ENCODE data around the gene MYL4. TPM values are rescaled to one million over a fixed set of nuclear protein-coding genes. Genes with fewer than 3 reads are reported as not detected.

The MYL4 gene
- total RNA-seq, 1 experiment from 2014 or later, result not detected

- BruUV-seq (replicated peaks), result no TSS peak
- no peak overlapping the region for H3K27ac ChIP-seq (ENCODE audit: low read depth, low read length, poor library complexity, severe bottlenecking)
- H3K4me3 ChIP-seq (ENCODE audit: low read depth, low read length, poor library complexity, severe bottlenecking), result no peak overlapping the region
- no peaks in the 10 kb centered on the region for H3K9me3 ChIP-seq (ENCODE audit: low read depth, low read length, poor library complexity, severe bottlenecking)
- H3K27me3 ChIP-seq (replicated peaks; ENCODE audit: insufficient read depth, low read depth, low read length, poor library complexity), result no peaks in the 10 kb centered on the region
- no peak for TF ChIP-seq EZH2 (IDR thresholded peaks at IDR 0.05; ENCODE audit: borderline replicate concordance, low read depth, low read length, poor library complexity, severe bottlenecking)
- TF ChIP-seq, protein P1, sequence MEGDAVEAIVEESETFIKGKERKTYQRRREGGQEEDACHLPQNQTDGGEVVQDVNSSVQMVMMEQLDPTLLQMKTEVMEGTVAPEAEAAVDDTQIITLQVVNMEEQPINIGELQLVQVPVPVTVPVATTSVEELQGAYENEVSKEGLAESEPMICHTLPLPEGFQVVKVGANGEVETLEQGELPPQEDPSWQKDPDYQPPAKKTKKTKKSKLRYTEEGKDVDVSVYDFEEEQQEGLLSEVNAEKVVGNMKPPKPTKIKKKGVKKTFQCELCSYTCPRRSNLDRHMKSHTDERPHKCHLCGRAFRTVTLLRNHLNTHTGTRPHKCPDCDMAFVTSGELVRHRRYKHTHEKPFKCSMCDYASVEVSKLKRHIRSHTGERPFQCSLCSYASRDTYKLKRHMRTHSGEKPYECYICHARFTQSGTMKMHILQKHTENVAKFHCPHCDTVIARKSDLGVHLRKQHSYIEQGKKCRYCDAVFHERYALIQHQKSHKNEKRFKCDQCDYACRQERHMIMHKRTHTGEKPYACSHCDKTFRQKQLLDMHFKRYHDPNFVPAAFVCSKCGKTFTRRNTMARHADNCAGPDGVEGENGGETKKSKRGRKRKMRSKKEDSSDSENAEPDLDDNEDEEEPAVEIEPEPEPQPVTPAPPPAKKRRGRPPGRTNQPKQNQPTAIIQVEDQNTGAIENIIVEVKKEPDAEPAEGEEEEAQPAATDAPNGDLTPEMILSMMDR (conservative IDR thresholded peaks at IDR 0.05; ENCODE audit: low read depth, low read length), result no peak
- H3K4me1 ChIP-seq (ENCODE audit: insufficient read depth, low read length, poor library complexity, severe bottlenecking), result peaks cover 4% of the 10 kb centered on the region
- no peak for DNase-seq (ENCODE audit: low spot score)
- intact Hi-C loops (cut with micrococcal nuclease; ENCODE audit: unreplicated experiment), result no loop called here
- ChIA-PET CTCF (interaction anchor here (0.7 kb wide), 1 partner anchor 38 kb away, joined by 5 read pairs; no protein-coding TSS in a partner anchor), POLR2A (ENCODE audit: low non-redundant PET) (no interaction called here)
- H3K36me3 ChIP-seq (ENCODE audit: insufficient read depth, low read length, poor library complexity, severe bottlenecking), result no peaks in the 10 kb centered on the region
Observed at GRCh38 chr17:47270946-47271705, 62.0 kb downstream of the MYL4 start.

- no peak for DNase-seq (ENCODE audit: low spot score)
- TF ChIP-seq, protein P1 (conservative IDR thresholded peaks at IDR 0.05; ENCODE audit: low read depth, low read length), result no peak
- TF ChIP-seq EZH2 (IDR thresholded peaks at IDR 0.05; ENCODE audit: borderline replicate concordance, low read depth, low read length, poor library complexity, severe bottlenecking), result no peak
- POLR2A ChIA-PET (ENCODE audit: low non-redundant PET), result no interaction called here
- intact Hi-C loops (cut with micrococcal nuclease; ENCODE audit: unreplicated experiment), result no loop called here
- no peaks in the 10 kb centered on the region for H3K27me3 ChIP-seq (replicated peaks; ENCODE audit: insufficient read depth, low read depth, low read length, poor library complexity)
- H3K4me1 ChIP-seq (ENCODE audit: insufficient read depth, low read length, poor library complexity, severe bottlenecking), result peaks cover 4% of the 10 kb centered on the region
- H3K36me3 ChIP-seq (ENCODE audit: insufficient read depth, low read length, poor library complexity, severe bottlenecking), result no peaks in the 10 kb centered on the region
- no peaks in the 10 kb centered on the region for H3K9me3 ChIP-seq (ENCODE audit: low read depth, low read length, poor library complexity, severe bottlenecking)
- CTCF ChIA-PET, result no interaction called here
- no peak overlapping the region for H3K4me3 ChIP-seq (ENCODE audit: low read depth, low read length, poor library complexity, severe bottlenecking)
- H3K27ac ChIP-seq (ENCODE audit: low read depth, low read length, poor library complexity, severe bottlenecking), result no peak overlapping the region
- BruUV-seq (replicated peaks), result no TSS peak
Observed at GRCh38 chr17:47272491-47272890, 63.3 kb downstream of the MYL4 start.

DNA sequence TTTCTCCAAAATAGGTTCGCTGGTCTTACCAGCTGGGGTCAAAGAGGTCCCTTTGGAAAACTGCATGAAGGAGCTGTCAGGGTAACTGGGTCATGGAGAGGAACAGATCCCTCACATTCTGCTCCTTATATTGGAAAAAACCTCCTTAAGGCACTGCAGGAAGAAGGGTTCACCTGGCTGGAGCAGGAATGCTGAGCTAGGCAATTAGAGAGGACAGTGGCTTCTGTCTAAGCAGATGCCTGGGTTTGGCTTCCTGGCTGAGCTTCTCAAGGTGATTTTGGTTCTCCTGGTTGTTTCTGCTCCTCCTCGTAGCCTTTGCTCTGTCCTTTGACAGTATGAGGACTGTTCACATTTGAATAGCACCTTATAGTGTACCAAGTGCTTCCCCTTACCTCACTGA lies 64.1 kb downstream of the MYL4 start:
- Histone ChIP-seq H3K36me3 (ENCODE audit: insufficient read depth, low read length, poor library complexity, severe bottlenecking) (no peaks in the 10 kb centered on the region), H3K4me3 (ENCODE audit: low read depth, low read length, poor library complexity, severe bottlenecking) (no peak overlapping the region), H3K9me3 (ENCODE audit: low read depth, low read length, poor library complexity, severe bottlenecking) (no peaks in the 10 kb centered on the region), H3K4me1 (ENCODE audit: insufficient read depth, low read length, poor library complexity, severe bottlenecking) (peaks cover 4% of the 10 kb centered on the region), H3K27me3 (replicated peaks; ENCODE audit: insufficient read depth, low read depth, low read length, poor library complexity) (no peaks in the 10 kb centered on the region), H3K27ac (ENCODE audit: low read depth, low read length, poor library complexity, severe bottlenecking) (no peak overlapping the region)
- no peak for DNase-seq (ENCODE audit: low spot score)
- intact Hi-C loops (cut with micrococcal nuclease; ENCODE audit: unreplicated experiment), result no loop called here
- no peak for TF ChIP-seq EZH2 (IDR thresholded peaks at IDR 0.05; ENCODE audit: borderline replicate concordance, low read depth, low read length, poor library complexity, severe bottlenecking)
- TF ChIP-seq, protein P1 (conservative IDR thresholded peaks at IDR 0.05; ENCODE audit: low read depth, low read length), result no peak
- CTCF ChIA-PET, result no interaction called here
- no TSS peak for BruUV-seq (replicated peaks)
- POLR2A ChIA-PET (ENCODE audit: low non-redundant PET), result no interaction called here

Other genes starting within 250 kb of the MYL4 start
- not detected in 2 replicates for gene RPRML, start 230.1 kb upstream of the MYL4 start, total RNA-seq (2021)
- 95.9 and 120 TPM in 2 replicates for gene CDC27, start 20.1 kb upstream of the MYL4 start, total RNA-seq (2021)
- not detected in 2 replicates for gene ITGB3, start 44.5 kb downstream of the MYL4 start, total RNA-seq (2021)
- gene EFCAB13, start 114.6 kb downstream of the MYL4 start, total RNA-seq (2021), result 0.66 TPM in 1 of 2 replicates, not detected in the other

Data from A673 (cell line).